ENCODE data around the gene NGB.
"Not testable (repeated sequence)": the region's sequence is repeated elsewhere in the genome, so short reads cannot be mapped to it uniquely, and the experiment has no call there.

NGB gene

DNA sequence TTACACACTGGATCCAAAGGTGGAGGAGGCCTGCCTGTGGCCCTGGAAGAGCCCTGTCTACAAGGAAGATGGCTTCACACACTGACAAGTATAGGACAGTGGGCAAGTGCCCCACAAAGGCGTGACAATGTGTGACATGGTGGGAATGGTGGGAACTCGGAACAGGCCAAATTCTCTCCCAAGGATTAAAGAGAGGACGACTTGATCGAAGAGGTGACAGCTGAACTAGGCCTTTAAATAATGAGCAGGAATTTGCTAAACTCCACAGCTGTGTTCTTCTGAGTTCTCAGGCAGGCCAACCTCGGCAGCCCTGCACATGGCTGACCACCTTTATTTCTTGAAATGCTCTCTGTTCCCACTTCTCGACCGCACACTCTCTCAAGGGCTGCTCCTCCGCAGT, 25.9 kb upstream of the NGB start:
- no peak for DNase-seq (ENCODE audit: low read depth in 2 of 2, low spot score in 1 of 2)

DNA sequence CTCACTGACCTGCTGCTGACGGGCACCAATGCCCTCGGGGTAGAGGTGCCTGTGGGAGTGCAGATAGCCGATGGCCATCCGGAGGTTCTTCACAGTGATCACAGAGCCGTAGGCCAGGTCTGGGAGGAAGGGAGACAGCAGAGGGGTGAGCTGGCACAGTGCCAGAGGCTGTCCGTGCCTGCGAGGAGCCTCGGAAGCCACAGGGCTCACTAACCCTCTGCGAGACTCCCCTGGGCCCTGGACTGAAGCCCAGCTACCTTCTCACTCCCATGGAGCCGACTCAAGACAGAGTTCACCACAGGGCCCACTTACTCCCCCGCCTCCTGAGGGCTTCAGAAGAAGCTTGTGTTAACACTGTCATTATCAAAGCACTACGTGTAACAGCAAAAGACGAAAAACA, 25.1 kb upstream of the NGB start:
- no peak for DNase-seq (ENCODE audit: low read depth in 2 of 2, low spot score in 1 of 2)

DNA sequence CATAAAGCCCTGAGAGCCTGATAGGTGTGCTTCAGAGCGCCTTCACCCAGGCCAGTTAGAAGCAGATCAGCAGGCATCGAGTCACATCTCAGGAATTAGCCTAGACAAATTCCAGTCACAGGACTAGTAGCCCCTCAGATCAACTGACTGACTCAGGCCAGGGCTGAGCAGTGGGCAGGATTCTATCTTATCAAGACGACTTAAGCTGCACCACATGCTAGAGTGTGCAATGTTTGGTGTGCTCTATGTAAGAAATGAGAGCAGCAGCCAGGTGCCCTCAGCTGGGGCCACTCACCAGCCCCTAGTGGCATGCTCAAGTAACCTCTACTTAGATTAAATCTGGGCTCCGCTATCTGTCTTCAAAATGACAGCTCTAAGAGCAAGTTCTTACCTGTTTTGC, 19.7 kb upstream of the NGB start:
- DNase-seq (ENCODE audit: low read depth in 2 of 2, low spot score in 1 of 2), result no peak

DNA sequence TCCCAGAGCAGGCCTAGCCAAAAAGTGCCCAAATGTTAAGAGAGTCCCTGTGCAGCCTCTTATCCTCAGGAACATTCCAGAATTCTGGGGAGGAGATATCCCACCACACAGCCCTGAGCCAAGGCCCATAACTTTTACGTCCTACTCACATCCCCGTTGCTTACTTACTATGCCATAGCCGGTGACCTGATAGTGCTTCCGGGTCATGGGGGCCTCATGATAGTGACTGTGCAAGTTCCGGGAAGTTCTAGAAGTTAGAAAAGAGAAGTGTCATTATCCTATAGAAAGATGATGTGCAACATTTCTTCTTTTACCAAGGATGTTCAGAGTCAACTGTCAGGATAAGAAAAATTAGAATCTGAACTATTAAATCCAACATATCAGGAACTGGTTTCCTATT, 15.6 kb upstream of the NGB start:
- no peak for DNase-seq (ENCODE audit: low read depth in 2 of 2, low spot score in 1 of 2)

DNA sequence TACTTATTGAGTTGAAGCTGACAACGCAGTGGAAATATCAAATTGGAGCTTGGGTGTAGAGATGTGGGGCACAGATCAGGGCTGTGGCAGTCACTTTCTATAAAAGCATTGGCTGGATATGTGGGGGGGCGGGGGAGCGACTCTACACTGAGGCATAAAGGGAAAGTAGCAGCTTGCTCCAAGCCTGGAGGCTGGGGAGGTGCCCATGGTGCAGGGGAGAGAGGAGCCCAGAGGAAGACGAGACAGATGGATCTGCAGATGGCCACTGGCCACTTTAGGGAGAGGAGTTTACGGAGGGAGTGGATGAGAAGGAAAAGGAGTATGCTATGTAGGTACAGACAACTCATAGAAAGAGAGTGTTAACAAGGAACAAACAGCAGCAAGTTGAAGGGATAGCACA, 13.5 kb upstream of the NGB start:
- DNase-seq (ENCODE audit: low read depth in 2 of 2, low spot score in 1 of 2), result no peak

DNA sequence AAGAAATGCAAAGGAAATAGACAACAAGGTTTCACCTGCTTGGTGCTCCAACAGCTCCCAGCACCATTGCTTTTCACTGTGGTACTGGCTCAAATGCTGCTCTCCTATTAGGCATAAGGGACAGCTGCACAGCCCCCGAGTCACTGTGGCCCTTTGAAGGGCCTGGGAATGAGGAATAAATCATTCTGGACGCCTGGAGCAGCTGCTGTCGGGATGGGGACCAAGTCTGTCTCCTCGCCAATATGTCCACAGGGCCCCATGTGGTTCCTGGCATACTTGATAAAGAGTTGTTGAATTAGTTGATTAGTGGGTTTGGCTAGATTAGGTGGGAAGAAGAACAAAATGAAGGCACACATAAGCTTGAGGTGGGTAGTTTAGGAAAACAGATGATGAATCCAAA, 13.1 kb upstream of the NGB start:
- no peak for DNase-seq (ENCODE audit: low read depth in 2 of 2, low spot score in 1 of 2)

DNA sequence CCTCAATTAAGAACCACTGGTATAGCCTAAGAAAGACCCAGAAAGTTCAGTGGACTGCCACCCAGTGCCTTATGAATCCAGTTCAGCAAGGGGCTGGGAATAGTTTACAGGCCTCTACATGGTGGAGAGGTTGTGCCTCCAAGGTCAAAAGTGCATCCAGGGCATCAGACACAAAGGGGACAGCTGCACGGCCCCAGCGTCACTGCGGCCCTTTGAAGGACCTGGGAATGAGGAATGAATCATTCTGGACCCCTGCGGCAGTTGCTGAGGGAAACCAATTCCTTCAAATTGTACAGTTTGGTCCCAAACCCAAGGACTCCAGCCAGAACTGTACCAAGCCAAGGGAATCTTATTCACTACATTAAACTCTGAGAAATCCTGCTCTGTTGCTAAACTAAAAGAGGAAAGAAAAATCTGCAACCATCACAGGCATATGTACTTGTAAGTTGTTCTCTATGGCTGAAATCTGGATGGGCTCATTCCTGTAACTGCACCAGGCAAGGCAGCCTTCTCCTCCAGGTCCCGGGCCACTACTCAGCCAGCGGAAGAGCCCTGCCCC, 10.9 kb upstream of the NGB start:
- no peak for DNase-seq (ENCODE audit: low read depth in 2 of 2, low spot score in 1 of 2)

DNA sequence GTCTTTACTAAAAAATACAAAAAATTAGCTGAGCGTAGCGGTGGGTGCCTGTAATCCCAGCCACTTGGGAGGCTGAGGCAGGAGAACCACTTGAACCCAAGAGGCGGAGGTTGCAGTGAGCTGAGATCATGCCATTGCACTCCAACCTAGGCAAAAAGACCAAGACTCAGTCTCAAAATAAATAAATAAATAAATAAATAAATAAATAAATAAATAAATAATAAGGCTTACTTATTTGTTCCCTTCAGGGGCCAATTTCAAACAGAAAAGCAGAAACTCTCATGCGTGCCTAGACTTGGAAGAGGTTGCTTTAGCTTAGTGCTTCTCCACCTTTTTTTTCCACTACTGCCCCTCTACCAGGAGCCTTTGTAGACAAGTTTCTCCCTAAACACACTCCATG, 9.9 kb upstream of the NGB start:
- not testable (repeated sequence) for DNase-seq (ENCODE audit: low read depth in 2 of 2, low spot score in 1 of 2)

DNA sequence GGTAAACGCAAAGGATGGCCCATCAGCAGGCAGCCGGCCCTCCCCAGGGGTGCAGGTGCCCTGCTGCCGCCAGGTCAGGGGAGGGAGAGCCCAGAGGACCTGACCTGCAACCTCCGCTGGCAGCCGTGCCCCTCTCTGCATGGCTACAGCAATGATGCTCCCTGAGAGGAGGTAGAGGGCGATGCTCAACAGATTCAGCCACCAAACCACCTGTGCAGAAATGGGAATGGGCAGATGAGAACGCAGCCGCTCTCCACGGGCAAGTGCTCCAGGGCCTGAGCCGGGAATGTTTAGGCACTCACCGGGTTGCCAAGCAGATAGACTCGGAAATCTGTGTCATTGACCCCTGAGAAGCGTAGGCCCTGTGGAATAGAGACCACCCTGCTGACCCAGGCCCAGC, 8.7 kb upstream of the NGB start:
- DNase-seq (ENCODE audit: low read depth in 2 of 2, low spot score in 1 of 2), result no peak

DNA sequence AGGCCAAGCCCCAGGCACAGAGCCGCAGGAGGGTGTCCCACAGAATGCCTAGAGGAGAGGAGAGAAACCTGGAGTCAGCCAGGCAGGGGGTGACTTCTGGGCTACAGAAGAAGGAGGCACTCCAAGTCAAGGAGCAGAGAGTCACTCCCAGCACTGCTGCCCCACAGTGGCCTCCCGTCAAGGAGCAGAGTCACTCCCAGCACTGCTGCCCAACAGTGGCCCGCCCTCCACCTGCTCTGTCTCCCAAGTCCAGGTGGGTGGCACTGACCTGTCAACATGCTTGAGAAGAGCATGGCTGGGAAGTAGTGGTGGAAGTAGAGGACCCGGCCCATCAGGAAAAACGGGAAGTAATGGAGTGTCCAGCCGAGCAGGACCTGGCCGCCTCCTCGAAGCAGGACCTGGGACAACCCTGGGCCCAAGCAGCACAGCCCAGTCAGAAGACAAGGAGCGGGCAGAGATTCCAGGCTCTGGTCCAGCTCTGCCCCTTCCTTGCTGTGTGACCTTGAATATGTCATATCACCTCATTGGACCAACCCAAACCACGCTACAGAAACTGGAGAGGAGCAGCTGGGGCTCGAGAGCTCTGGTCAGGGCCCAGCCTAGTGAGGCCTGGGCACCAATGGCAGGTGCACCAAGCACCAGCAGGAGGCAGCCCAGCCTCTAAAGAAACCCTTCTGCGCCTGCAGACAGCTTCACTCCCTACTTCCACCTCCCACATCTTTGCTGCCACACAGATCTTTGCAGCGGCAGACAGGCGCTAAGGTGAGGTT, 7.6 kb upstream of the NGB start:
- no peak for DNase-seq (ENCODE audit: low read depth in 2 of 2, low spot score in 1 of 2)

DNA sequence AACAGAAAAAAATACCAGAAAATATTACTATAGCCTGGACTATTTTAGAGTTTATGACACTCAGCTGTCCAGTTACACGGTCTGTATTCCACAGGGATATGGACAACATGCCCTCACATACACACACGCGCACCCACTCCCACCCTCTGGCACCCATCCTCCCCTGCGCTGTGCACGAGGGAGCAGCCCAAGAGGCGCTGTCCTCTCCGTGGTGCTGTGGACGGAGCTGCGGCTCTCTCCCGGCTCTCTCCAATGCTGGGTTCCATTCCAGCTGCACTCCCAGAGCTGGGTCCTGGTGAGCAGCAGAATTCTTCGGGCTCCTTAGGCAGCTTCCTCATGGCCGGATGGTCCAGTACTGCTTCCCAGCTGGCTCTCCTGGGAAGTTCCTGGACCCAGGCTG, 6.0 kb upstream of the NGB start:
- DNase-seq (ENCODE audit: low read depth in 2 of 2, low spot score in 1 of 2), result no peak

DNA sequence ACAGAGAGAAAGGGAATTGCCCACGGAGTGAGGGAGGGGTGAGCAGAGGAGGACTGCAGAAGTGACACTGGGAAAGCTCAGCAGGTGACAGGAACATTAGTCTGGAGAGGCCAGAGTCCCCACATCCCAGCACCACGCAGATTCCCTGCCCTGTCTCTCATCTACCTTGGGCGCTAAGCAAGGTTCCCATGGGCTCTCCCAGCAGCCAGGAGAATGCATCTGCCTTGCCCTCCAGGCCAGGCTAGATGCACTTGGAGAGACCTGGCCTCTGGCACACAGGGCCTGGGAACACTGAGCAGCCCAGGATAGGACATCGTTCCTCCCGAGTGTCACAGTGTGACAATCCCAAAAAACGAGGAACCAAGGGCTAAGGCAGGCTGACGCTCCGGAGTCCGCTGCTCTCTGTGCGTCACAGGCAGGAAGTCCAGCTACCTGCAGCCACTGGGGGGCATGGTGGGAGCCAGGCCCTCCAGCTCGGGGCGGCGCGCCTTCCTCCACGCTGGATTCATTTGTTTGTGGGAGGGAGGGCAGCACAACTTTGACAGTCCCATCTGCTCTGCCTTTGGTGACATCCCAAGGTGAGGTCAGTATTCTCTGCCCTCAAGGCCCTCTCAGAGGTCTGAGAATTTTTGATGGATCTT, 5.4 kb upstream of the NGB start:
- DNase-seq (ENCODE audit: low read depth in 2 of 2, low spot score in 1 of 2), result no peak

DNA sequence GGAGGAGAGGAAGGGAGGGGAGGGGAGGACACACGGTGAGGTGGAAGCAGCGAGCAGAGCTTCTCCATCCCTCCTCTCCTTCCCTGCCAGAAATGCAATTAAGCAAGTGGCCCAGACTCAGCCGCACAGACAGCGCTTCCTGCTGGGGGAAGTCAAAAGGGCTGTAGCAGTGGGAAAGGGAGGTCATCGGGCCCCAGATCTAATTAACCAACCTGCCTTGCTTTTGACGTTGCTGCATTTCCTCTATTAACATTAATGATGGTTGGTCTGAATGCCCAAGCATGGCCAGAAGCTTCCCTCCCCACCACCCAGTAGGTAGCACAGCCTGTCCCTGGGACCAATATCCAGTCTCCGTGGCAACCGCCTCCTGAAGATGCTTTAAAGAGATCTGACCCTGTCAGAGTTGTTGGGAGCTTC, 4.6 kb upstream of the NGB start:
- DNase-seq (ENCODE audit: low read depth in 2 of 2, low spot score in 1 of 2), result no peak

DNA sequence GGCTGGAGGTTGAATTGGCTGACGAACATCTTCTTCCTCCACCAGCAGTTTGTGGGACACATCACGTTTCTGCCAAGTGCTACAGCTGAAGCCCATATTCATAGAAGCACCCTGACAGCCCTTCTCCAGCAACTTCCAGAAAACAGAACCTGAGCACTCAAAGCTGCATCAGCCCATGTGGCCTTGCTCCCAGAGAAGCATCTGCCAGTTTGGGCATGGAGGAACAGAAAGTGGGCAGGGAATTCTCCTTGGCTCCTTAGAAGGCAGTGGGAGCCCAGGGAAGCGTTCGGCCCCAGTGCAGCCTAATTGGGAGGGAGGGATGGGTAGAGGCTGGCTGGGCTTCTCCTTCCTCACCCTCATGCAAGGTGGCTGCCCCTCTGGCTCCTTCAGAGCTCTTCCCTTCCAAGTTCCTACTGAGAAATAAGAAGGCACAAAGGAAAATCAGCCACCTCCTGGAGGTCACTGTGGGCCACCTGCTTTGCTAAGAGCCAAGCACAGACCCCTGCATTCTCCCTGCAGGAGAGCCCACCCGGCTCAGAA, 4.1 kb upstream of the NGB start:
- DNase-seq (ENCODE audit: low read depth in 2 of 2, low spot score in 1 of 2), result no peak

DNA sequence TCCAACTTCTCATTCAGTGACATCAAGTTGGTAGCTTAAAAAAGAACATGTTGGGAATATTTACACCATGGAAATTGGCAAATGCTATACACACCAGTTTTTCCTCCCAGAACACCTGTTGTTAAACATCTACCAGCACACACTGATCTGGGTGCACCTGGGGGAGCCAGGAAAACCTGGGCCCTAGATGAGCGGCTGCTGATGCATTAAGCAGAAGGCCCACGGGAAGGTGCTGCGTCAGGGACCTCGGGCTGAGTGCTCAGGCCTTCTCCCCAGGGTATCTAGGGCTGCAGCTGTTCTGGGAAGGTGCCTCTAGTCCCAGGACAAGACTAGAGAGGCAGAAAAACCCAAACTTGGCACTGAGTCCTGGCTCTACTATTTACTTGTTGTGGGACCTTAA, 2.8 kb upstream of the NGB start:
- no peak for DNase-seq (ENCODE audit: low read depth in 2 of 2, low spot score in 1 of 2)

DNA sequence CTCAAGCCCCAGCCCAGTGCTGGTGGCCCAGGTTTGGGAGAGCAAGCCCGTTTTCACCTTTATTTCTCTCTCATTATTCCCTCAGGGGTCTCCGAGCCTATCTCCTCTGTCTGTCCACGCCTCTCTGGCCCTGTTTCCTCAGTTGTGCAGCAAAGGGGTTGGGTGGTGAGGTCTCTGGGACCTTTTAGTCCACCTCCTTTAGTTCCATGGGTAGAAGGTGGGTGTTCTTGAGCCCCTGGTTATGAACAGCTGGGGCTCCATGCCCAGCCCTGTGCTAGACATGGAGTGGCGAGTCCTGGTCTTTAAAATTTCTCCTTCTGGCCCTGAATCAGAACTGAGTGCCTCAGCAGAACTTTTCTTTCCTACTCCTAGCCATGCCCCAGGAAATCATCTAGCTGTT, 1.3 kb upstream of the NGB start:
- no peak for DNase-seq (ENCODE audit: low read depth in 2 of 2, low spot score in 1 of 2)

DNA sequence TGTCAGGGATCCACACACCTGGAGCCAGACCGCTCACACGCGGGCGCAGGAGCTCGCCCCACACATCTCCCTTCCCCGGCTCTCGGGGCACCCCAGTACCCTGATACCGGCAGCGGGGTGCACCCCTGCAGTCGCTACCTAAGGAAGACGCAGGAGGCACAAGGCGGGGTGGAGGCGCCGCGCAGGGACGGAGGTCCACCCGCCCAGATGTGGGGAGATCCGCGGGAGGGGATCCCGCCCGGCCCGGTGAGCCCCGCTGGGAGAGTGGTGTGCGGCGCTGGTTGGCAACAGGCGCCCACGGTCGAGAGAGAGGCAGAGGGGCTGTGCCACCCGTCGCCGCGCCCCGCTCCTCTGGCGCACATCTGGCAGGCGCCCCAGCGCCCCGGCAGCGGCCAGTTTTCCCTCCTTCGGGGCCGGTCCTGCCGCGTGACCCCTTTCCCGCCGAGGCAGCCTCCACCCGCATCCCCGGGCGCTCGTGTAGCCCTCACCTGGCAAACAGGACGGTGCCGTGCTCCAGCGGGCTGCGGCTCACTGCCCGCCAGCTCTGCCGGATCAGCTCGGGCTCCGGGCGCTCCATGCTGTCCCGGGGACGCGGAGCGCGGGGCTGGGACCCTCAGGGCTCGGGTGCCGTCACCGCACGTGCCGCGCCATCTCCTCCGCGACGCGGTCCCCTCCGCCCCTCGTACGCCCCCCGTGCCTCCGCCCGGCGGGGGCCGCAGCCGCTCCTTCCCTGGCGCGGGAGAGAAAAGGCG, 469 bp downstream of the NGB start:
- DNase-seq (ENCODE audit: low read depth in 2 of 2, low spot score in 1 of 2), result no peak

DNA sequence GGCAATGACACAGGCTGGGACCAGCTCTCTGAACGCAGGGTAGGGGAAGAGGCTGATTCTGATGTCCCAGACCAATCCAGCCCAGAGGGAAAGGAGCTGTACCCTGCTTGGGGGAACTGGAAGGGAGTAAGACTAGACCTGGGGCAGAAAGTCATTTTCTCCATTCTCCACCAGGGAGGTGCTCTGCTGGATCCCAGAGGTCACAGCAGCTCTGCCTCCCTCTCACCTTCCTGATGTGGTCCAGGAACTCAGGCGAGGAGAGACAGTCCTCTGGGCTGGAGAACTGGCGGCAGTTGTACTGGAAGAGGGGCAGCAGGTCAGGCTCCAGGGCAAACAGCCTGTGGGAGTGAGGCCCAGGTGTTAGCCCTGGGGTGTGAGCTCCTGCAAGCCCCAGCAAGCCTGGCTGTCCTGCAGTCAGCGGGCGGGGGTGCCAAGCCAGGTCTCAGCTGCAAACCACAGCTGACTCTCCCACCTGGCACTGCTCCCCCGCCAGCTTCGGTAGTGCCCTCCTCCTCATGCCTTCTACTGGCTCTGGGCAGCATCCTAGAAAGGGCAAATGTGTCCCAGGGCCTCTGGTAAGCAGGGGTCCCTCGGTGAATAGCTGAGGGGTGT, 1.9 kb downstream of the NGB start:
- no peak for DNase-seq (ENCODE audit: low read depth in 2 of 2, low spot score in 1 of 2)

DNA sequence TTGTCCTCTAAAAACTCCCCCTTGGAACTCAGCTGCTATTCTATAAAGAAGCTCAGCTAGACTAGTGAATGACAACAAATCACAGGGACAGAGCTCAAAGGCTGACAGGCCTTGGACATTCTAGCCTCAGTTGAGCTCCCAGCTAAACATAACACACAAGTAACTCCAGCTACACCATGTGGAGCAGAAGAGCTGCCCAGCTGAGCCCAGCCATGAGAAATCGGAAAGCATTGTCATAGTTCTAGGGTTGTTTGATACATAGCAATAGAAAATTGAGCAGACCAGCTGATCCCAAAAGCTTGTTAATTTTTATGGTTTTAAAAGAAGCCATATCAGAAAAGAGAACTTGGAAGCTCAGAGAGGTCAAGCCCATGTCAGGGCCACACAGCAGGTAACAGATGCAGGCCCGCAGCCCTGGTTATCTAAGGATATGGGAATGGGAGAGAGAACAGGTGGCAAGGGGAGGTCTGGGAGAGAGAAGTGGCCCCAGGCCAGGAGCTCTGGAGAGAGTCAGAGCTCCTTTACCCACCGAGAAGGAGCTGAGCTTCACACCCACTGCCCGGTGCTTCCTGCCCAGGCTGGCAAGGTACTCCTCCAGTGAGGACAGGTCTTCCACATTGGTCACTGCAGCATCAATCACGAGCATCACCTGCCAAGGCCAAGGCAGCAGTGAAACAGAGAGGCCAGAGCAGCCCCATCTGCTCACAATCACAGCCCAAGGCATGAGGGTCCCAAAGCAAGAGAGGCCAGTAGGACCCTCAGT, 2.9 kb downstream of the NGB start:
- DNase-seq (ENCODE audit: low read depth in 2 of 2, low spot score in 1 of 2), result no peak

DNA sequence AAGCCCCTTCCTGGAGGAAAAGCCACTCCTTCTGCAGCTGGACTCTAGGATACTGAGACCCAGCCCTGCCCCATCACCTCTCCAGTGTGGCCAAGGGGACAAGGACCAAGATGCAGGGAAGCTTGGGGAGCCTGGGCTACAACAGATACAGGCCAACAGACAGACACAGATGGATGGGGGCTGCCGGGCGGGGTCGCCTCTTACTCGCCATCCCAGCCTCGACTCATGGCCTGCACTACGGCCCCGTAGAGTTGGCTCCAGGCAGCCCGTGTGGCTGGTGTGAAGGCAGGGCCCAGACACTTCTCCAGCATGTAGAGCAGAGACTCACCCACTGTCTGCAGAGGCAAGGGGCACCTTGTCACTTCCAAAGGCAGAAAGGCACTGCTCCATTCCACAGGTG, 4.7 kb downstream of the NGB start:
- DNase-seq (ENCODE audit: low read depth in 2 of 2, low spot score in 1 of 2), result no peak

Measured in stimulated activated CD8-positive, alpha-beta memory T cell treated with anti-CD3 and anti-CD28 coated beads, Interleukin-4, amount 100 ng/mL, for 1 hour (primary cell).